Measurements from ENCODE around the gene NFE2L1. TPM values are rescaled to one million over a fixed set of nuclear protein-coding genes. Genes with fewer than 3 reads are reported as not detected.
A peak's percentile ranks its signal among the peaks of the same experiment; 100 is the strongest.

NFE2L1 gene
- total RNA-seq, 1 experiment from 2014 or later, result 149 TPM

DNA sequence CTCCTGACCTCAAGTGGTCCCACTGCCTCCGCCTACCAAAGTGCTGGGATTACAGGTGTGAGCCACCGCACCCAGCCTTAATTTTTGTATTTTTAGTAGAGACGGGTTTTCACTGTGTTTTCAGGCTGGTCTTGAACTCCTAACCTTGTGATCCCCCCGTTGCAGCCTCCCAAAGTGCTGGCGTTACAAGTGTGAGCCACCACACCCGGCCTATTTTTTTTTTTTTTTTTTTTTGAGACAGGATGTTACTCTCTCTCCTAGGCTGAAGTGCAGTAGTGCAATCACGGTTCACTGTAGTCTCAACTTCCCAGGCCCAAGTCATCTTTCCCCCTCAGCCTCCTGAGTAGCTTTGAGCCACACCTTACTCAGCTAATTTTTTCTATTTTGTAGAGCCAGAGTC is 56.3 kb downstream of the NFE2L1 start:
- ATAC-seq (no peak), DNase-seq (ENCODE audit: low spot score) (no peak)
- TF ChIP-seq, protein P1, sequence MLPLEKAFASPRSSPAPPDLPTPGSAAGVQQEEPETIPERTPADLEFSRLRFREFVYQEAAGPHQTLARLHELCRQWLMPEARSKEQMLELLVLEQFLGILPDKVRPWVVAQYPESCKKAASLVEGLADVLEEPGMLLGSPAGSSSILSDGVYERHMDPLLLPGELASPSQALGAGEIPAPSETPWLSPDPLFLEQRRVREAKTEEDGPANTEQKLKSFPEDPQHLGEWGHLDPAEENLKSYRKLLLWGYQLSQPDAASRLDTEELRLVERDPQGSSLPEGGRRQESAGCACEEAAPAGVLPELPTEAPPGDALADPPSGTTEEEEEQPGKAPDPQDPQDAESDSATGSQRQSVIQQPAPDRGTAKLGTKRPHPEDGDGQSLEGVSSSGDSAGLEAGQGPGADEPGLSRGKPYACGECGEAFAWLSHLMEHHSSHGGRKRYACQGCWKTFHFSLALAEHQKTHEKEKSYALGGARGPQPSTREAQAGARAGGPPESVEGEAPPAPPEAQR (CRISPR knock-in tag; IDR thresholded peaks at IDR 0.05), result no peak
- TF ChIP-seq ZNF263 (CRISPR knock-in tag; IDR thresholded peaks at IDR 0.05; ENCODE audit: low read depth) (no peak), SP1 (CRISPR knock-in tag; conservative IDR thresholded peaks at IDR 0.05) (no peak)
- Mint-ChIP-seq H3K27me3 (ENCODE audit: low read depth) (peaks cover 8% of the 10 kb centered on the region; the same call in 1 of the 2 replicates), H3K9me3 (peaks cover 10% of the 10 kb centered on the region), H3K36me3 (no peaks in the 10 kb centered on the region), H3K4me1 (peaks cover 17% of the 10 kb centered on the region), H3K4me3 (no peak overlapping the region), H3K27ac (no peak overlapping the region)
- POLR2A ChIA-PET, result no interaction called here
- CTCF ChIA-PET, result no interaction called here

DNA sequence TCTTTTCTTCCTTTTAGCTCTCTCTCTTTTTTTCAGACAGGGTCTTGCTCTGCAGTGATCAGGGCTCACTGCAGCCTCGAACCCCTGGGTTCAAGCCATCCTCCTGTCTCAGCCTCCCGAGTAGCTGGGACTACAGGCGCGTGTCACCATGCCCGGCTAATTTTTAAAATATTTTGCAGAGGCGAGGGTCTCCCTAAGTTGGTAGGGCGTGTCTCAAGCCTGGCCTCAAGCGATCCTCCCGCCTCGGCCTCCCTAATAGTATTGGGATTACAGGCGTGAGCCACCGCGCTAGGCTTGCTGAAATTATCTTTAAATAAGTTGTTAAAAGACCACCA is 58.6 kb downstream of the NFE2L1 start:
- ATAC-seq, result no peak
- peaks cover 8% of the 10 kb centered on the region; the same call in 1 of the 2 replicates for H3K27me3 Mint-ChIP-seq (ENCODE audit: low read depth)
- peaks cover 4% of the 10 kb centered on the region for H3K36me3 Mint-ChIP-seq
- no peak overlapping the region for H3K27ac Mint-ChIP-seq
- no peak for DNase-seq (ENCODE audit: low spot score)
- TF ChIP-seq NFE2L1 (CRISPR knock-in tag; IDR thresholded peaks at IDR 0.05), result no peak
- TF ChIP-seq ZNF317 (CRISPR knock-in tag; IDR thresholded peaks at IDR 0.05; ENCODE audit: borderline replicate concordance, low read depth), result no peak
- no peak for TF ChIP-seq SMAD4 (CRISPR knock-in tag; IDR thresholded peaks at IDR 0.05)
- POLR2A ChIA-PET, result interaction anchor here (0.7 to 3.1 kb wide), 3 partner anchors 27 to 58 kb away, joined by 3 to 20 read pairs (median 5); partner anchors contain the start of gene NFE2L1
- peak overlapping the region; percentile 89 for H3K4me3 Mint-ChIP-seq
- peaks cover 10% of the 10 kb centered on the region for H3K9me3 Mint-ChIP-seq
- H3K4me1 Mint-ChIP-seq, result peaks cover 11% of the 10 kb centered on the region
- CTCF ChIA-PET, result interaction anchor here (1.9 kb wide), 1 partner anchor 9 kb away, joined by 8 read pairs; no protein-coding TSS in a partner anchor

DNA sequence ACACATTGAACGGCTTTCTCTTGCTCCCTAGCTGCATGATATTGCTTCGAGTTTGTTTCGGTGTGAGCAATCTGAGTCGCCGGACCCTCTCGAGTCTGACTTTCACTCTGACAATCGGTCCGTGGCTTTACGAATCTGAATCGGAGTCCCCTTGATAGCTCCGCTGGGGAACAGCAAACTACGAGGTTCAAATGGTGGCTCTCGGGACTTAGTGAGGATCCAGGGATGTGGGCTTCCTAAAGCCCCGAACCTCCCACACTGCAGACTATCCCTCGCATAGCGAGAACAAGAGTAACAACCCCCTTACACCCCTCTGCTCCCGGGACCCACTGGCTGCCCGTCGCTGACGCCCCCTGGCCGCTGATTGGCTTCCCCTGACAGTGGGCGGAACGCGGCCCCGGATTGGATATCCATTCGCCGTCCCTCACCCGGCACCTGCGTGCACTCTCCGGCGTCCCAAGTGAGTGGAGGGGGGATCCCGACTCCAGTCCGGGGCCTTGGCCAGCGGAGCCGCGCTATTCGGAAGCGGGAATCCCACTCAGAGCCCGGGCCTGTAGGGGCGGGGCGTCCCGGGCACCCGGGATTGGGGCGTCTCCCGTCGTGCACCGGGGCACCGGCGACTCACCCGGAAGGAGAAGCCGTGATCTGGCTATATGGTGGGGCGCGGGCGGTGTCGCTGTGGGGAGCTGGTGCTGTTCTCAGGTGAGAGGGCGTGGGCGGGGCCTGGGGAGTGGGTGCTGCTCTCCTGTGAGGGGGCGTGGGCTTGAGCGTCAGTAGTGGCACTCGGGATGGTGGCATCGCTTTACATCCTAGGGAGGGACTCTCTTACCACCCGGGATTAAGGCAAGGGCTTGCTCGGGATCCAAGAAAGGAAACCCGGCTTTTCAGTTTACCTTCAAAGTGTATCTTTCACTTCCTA is 59.2 kb downstream of the NFE2L1 start, which contains the start of gene SNX11:
Gene SNX11 (plus strand): TSS at position 630 of the 919 bp plus-strand sequence. CDS start 4,278 bp downstream, outside the sequence.
- ChIA-PET CTCF (interaction anchor here (1.0 to 2.6 kb wide), 10 partner anchors 10 to 529 kb away, joined by 3 to 16 read pairs (median 6); no protein-coding TSS in a partner anchor), POLR2A (interaction anchor here (1.5 to 3.1 kb wide), 2 partner anchors 53 to 59 kb away, joined by 5 to 20 read pairs; partner anchors contain the start of gene NFE2L1)
- Mint-ChIP-seq H3K4me3 (peak within 1 kb of the TSS; percentile 89), H3K27me3 (ENCODE audit: low read depth) (peaks cover 8% of the 10 kb centered on the region; the same call in 1 of the 2 replicates), H3K36me3 (peaks cover 10% of the 10 kb centered on the region), H3K9me3 (peaks cover 10% of the 10 kb centered on the region), H3K27ac (peak within 1 kb of the TSS; percentile 83), H3K4me1 (peaks cover 11% of the 10 kb centered on the region)
- DNase-seq (ENCODE audit: low spot score) (peak; percentile 97), ATAC-seq (peak; percentile 96)
- TF ChIP-seq, protein P2, sequence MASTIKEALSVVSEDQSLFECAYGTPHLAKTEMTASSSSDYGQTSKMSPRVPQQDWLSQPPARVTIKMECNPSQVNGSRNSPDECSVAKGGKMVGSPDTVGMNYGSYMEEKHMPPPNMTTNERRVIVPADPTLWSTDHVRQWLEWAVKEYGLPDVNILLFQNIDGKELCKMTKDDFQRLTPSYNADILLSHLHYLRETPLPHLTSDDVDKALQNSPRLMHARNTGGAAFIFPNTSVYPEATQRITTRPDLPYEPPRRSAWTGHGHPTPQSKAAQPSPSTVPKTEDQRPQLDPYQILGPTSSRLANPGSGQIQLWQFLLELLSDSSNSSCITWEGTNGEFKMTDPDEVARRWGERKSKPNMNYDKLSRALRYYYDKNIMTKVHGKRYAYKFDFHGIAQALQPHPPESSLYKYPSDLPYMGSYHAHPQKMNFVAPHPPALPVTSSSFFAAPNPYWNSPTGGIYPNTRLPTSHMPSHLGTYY (CRISPR knock-in tag; IDR thresholded peaks at IDR 0.05), result no peak
- no peak for TF ChIP-seq RORB (CRISPR knock-in tag; IDR thresholded peaks at IDR 0.05)
- no peak for TF ChIP-seq JUN (CRISPR knock-in tag; IDR thresholded peaks at IDR 0.05)
- TF ChIP-seq SMAD3 (CRISPR knock-in tag; IDR thresholded peaks at IDR 0.05; ENCODE audit: borderline replicate concordance), result no peak
- TF ChIP-seq, protein P3, sequence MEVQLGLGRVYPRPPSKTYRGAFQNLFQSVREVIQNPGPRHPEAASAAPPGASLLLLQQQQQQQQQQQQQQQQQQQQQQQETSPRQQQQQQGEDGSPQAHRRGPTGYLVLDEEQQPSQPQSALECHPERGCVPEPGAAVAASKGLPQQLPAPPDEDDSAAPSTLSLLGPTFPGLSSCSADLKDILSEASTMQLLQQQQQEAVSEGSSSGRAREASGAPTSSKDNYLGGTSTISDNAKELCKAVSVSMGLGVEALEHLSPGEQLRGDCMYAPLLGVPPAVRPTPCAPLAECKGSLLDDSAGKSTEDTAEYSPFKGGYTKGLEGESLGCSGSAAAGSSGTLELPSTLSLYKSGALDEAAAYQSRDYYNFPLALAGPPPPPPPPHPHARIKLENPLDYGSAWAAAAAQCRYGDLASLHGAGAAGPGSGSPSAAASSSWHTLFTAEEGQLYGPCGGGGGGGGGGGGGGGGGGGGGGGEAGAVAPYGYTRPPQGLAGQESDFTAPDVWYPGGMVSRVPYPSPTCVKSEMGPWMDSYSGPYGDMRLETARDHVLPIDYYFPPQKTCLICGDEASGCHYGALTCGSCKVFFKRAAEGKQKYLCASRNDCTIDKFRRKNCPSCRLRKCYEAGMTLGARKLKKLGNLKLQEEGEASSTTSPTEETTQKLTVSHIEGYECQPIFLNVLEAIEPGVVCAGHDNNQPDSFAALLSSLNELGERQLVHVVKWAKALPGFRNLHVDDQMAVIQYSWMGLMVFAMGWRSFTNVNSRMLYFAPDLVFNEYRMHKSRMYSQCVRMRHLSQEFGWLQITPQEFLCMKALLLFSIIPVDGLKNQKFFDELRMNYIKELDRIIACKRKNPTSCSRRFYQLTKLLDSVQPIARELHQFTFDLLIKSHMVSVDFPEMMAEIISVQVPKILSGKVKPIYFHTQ (CRISPR knock-in tag; IDR thresholded peaks at IDR 0.05), result no peak
- TF ChIP-seq, protein P4, sequence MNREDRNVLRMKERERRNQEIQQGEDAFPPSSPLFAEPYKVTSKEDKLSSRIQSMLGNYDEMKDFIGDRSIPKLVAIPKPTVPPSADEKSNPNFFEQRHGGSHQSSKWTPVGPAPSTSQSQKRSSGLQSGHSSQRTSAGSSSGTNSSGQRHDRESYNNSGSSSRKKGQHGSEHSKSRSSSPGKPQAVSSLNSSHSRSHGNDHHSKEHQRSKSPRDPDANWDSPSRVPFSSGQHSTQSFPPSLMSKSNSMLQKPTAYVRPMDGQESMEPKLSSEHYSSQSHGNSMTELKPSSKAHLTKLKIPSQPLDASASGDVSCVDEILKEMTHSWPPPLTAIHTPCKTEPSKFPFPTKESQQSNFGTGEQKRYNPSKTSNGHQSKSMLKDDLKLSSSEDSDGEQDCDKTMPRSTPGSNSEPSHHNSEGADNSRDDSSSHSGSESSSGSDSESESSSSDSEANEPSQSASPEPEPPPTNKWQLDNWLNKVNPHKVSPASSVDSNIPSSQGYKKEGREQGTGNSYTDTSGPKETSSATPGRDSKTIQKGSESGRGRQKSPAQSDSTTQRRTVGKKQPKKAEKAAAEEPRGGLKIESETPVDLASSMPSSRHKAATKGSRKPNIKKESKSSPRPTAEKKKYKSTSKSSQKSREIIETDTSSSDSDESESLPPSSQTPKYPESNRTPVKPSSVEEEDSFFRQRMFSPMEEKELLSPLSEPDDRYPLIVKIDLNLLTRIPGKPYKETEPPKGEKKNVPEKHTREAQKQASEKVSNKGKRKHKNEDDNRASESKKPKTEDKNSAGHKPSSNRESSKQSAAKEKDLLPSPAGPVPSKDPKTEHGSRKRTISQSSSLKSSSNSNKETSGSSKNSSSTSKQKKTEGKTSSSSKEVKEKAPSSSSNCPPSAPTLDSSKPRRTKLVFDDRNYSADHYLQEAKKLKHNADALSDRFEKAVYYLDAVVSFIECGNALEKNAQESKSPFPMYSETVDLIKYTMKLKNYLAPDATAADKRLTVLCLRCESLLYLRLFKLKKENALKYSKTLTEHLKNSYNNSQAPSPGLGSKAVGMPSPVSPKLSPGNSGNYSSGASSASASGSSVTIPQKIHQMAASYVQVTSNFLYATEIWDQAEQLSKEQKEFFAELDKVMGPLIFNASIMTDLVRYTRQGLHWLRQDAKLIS (CRISPR knock-in tag; IDR thresholded peaks at IDR 0.05; ENCODE audit: borderline replicate concordance), result no peak
- peak; percentile 94 for TF ChIP-seq NFYB (CRISPR knock-in tag; conservative IDR thresholded peaks at IDR 0.05; ENCODE audit: low read depth)
- TF ChIP-seq, protein P5, sequence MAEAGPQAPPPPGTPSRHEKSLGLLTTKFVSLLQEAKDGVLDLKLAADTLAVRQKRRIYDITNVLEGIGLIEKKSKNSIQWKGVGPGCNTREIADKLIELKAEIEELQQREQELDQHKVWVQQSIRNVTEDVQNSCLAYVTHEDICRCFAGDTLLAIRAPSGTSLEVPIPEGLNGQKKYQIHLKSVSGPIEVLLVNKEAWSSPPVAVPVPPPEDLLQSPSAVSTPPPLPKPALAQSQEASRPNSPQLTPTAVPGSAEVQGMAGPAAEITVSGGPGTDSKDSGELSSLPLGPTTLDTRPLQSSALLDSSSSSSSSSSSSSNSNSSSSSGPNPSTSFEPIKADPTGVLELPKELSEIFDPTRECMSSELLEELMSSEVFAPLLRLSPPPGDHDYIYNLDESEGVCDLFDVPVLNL (CRISPR knock-in tag; IDR thresholded peaks at IDR 0.05; ENCODE audit: borderline replicate concordance, low read depth), result no peak
- no peak for TF ChIP-seq PRRX2 (CRISPR knock-in tag; IDR thresholded peaks at IDR 0.05)
- TF ChIP-seq ZNF317 (CRISPR knock-in tag; IDR thresholded peaks at IDR 0.05; ENCODE audit: borderline replicate concordance, low read depth), result no peak
- no peak for TF ChIP-seq ZNF396 (CRISPR knock-in tag; IDR thresholded peaks at IDR 0.05; ENCODE audit: borderline replicate concordance)
- TF ChIP-seq, protein P6, sequence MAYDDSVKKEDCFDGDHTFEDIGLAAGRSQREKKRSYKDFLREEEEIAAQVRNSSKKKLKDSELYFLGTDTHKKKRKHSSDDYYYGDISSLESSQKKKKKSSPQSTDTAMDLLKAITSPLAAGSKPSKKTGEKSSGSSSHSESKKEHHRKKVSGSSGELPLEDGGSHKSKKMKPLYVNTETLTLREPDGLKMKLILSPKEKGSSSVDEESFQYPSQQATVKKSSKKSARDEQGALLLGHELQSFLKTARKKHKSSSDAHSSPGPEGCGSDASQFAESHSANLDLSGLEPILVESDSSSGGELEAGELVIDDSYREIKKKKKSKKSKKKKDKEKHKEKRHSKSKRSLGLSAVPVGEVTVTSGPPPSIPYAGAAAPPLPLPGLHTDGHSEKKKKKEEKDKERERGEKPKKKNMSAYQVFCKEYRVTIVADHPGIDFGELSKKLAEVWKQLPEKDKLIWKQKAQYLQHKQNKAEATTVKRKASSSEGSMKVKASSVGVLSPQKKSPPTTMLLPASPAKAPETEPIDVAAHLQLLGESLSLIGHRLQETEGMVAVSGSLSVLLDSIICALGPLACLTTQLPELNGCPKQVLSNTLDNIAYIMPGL (CRISPR knock-in tag; IDR thresholded peaks at IDR 0.05), result peak; percentile 46; the same call in 1 of the 2 replicates
